Ishikawa (cell line): ENCODE measurements around the gene FAM168A.

Experiments used
- CEBPB ChIP-seq: IDR thresholded peaks from 2 replicates; pipeline ENCODE4 v1.6.1; 2012
- CREB1 ChIP-seq: IDR thresholded peaks from 2 replicates; pipeline ENCODE4 v1.6.1; 2012; ENCODE audit warnings: low read depth
- EGR1 ChIP-seq: IDR thresholded peaks from 2 replicates; pipeline ENCODE4 v1.6.1; 2012
- EP300 ChIP-seq: IDR thresholded peaks from 2 replicates; pipeline ENCODE4 v1.6.1; 2012; ENCODE audit warnings: borderline replicate concordance
- FOXM1 ChIP-seq: IDR thresholded peaks from 2 replicates; pipeline ENCODE4 v1.6.1; 2012; ENCODE audit warnings: low read depth, borderline replicate concordance
- NFIC ChIP-seq: IDR thresholded peaks from 2 replicates; pipeline ENCODE4 v1.6.1; 2012
- RAD21 ChIP-seq: IDR thresholded peaks from 2 replicates; pipeline ENCODE4 v1.6.1; 2012; ENCODE audit warnings: low read depth
- TAF1 ChIP-seq: IDR thresholded peaks from 2 replicates; pipeline ENCODE4 v1.6.1; 2012; ENCODE audit warnings: low read depth, mild to moderate bottlenecking
- TCF12 ChIP-seq: IDR thresholded peaks from 2 replicates; pipeline ENCODE4 v1.6.1; 2012; ENCODE audit warnings: low read depth
- TEAD4 ChIP-seq: IDR thresholded peaks from 2 replicates; pipeline ENCODE4 v1.6.1; 2012
- YY1 ChIP-seq: IDR thresholded peaks from 2 replicates; pipeline ENCODE4 v1.6.1; 2012; ENCODE audit warnings: low read depth
- ZBTB7A ChIP-seq: IDR thresholded peaks from 2 replicates; pipeline ENCODE4 v1.6.1; 2012; ENCODE audit warnings: low read depth
- TF ChIP-seq, protein P1 (sequence below): IDR thresholded peaks from 2 replicates; pipeline ENCODE4 v1.6.1; 2012
- TF ChIP-seq, protein P2 (sequence below): IDR thresholded peaks from 2 replicates; pipeline ENCODE4 v1.6.1; 2012
- TF ChIP-seq, protein P3 (sequence below): IDR thresholded peaks from 2 replicates; pipeline ENCODE4 v1.6.1; 2012; ENCODE audit warnings: low read depth, mild to moderate bottlenecking

Gene FAM168A

DNA sequence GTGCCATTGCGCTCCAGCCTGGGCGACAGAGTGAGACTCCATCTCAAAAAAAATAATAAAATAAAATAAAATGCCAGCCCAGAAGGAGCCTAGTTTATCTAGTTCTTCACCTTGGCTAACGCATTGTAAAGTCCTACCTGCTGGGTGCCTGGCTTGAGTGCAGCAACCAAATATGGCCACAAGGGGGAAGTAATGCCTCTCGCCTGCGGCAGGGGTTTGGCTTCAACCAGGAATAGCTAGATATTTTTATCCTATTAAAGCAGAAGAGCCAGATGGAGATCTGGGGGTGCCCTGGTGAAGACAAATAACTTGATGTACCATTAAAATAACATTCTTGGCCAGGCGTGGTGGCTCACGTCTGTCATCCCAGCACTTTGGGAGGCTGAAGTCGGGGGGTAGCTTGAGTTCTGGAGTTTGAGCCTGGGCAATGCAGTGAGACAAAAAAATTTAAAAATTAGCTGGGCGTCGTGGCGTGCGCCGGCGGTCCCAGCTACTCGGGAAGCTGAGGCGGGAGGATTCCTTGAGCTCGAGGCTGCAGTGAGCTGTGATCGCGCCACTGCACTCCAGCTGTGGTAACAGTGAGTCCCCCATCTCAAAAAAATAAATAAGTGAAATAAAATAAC lies 27.9 kb upstream of the FAM168A start:
- TF ChIP-seq EGR1 (no peak), TEAD4 (no peak), CREB1 (no peak), FOXM1 (no peak), TCF12 (no peak), TAF1 (no peak), ZBTB7A (no peak), NFIC (no peak), RAD21 (peak; percentile 94), EP300 (no peak), YY1 (no peak), CEBPB (no peak)
- TF ChIP-seq, protein P1, sequence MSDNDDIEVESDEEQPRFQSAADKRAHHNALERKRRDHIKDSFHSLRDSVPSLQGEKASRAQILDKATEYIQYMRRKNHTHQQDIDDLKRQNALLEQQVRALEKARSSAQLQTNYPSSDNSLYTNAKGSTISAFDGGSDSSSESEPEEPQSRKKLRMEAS, result 0 out of 2 replicates have a peak, but pooled peaks have one; percentile 17
- TF ChIP-seq, protein P2, sequence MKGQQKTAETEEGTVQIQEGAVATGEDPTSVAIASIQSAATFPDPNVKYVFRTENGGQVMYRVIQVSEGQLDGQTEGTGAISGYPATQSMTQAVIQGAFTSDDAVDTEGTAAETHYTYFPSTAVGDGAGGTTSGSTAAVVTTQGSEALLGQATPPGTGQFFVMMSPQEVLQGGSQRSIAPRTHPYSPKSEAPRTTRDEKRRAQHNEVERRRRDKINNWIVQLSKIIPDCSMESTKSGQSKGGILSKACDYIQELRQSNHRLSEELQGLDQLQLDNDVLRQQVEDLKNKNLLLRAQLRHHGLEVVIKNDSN, result no peak
- TF ChIP-seq, protein P3, sequence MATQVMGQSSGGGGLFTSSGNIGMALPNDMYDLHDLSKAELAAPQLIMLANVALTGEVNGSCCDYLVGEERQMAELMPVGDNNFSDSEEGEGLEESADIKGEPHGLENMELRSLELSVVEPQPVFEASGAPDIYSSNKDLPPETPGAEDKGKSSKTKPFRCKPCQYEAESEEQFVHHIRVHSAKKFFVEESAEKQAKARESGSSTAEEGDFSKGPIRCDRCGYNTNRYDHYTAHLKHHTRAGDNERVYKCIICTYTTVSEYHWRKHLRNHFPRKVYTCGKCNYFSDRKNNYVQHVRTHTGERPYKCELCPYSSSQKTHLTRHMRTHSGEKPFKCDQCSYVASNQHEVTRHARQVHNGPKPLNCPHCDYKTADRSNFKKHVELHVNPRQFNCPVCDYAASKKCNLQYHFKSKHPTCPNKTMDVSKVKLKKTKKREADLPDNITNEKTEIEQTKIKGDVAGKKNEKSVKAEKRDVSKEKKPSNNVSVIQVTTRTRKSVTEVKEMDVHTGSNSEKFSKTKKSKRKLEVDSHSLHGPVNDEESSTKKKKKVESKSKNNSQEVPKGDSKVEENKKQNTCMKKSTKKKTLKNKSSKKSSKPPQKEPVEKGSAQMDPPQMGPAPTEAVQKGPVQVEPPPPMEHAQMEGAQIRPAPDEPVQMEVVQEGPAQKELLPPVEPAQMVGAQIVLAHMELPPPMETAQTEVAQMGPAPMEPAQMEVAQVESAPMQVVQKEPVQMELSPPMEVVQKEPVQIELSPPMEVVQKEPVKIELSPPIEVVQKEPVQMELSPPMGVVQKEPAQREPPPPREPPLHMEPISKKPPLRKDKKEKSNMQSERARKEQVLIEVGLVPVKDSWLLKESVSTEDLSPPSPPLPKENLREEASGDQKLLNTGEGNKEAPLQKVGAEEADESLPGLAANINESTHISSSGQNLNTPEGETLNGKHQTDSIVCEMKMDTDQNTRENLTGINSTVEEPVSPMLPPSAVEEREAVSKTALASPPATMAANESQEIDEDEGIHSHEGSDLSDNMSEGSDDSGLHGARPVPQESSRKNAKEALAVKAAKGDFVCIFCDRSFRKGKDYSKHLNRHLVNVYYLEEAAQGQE, result no peak

DNA sequence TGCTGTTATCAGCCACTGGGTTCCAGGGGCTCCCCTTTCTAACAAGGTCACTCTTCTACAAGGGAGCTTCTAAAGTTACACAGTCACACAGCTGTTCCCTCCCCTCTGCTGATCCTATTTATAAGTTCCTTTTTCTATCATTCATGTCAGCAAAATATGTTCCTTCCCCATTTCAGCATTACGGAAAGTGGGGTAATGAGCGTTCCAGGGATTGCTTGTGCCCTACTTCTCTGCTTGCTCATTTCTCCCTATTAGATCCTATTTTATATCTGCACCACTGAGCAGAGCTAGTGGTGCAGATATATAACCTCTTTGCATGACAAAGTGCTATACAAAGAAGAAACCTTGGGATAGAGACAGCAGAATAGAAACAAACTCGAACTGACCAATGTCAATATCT lies 25.8 kb upstream of the FAM168A start:
- no peak for TF ChIP-seq CREB1
- TF ChIP-seq TAF1, result no peak
- no peak for TF ChIP-seq EP300
- no peak for TF ChIP-seq RAD21
- TF ChIP-seq, protein P2, result no peak
- TF ChIP-seq, protein P3, result no peak
- no peak for TF ChIP-seq TEAD4
- no peak for TF ChIP-seq EGR1
- TF ChIP-seq FOXM1, result no peak
- TF ChIP-seq NFIC, result no peak
- no peak for TF ChIP-seq TCF12
- TF ChIP-seq, protein P1, result no peak
- no peak for TF ChIP-seq CEBPB
- no peak for TF ChIP-seq ZBTB7A

DNA sequence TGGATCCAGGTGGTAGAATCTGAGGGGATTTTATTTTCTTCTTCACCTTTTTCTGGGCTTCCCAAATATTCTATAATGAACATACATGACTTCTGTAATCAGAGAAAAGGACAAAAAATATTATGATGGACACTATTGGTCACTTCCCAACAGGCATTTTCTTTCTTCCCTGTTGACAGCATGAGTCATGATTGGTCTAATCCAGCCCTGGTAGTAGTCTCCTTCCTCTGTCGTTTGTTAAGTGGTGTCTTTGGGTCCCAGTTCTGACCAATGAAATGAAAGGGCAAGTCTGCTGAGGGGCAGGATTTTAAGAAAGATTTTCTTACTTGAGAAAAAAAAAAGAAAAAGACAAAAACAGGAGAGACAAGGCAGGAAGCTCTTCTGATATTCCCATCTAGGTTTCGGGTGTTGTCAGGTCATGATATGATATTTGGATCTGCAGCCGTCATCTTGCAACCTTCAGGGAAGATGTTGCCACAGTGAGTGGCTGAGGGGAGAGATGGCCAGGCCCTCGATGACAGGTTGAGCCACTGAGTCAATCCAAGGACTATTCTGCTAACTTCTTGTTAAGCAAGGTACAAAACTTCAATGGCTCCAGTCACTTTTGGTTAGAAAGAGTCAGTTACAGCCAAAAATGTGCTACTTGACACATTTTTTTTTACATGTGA lies 25.1 kb upstream of the FAM168A start:
- TF ChIP-seq YY1 (no peak), ZBTB7A (no peak), FOXM1 (no peak), TCF12 (no peak), TEAD4 (no peak)

DNA sequence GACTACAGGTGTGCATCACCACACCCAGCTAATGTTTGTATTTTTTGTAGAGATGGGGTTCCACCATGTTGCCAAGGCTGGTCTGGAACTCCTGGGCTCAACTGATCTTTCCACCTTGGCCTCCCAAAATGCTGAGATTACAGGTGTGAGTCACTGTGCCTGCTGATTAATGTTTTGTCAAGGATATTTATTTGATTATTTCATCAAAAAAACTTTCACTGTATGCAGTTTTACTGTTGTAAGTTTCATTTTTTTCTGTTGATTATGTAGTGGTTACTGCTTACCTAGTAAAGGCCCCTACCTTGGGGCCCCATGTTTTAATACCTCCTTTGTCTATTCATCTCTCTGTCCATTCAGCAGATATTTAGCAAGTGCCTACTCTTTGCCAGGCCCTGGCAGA lies 16.7 kb upstream of the FAM168A start:
- TF ChIP-seq TAF1 (no peak), CEBPB (no peak), YY1 (no peak), CREB1 (no peak), NFIC (no peak), EGR1 (no peak), FOXM1 (no peak), ZBTB7A (no peak), EP300 (no peak), TCF12 (no peak), RAD21 (no peak)
- TF ChIP-seq, protein P2, result no peak
- TF ChIP-seq, protein P1, result no peak
- TF ChIP-seq, protein P3, result no peak
